ENCODE results near the gene UCKL1. TPM values are rescaled to one million over a fixed set of nuclear protein-coding genes. Genes with fewer than 3 reads are reported as not detected.

The UCKL1 gene
- total RNA-seq, 2 experiments from 2014 or later, result 25.6 to 42.6 TPM

GRCh38 chr20:63956664-63957003 lies 418 bp upstream of the UCKL1 start:
- intact Hi-C loops (cut with micrococcal nuclease; ENCODE audit: unreplicated experiment), result no loop called here
- CTCF ChIA-PET (ENCODE audit: unreplicated experiment), result interaction anchor here (1.0 kb wide), 1 partner anchor 80 kb away, joined by 3 read pairs; no protein-coding TSS in a partner anchor
- no peak for TF ChIP-seq EZH2phosphoT487 (IDR thresholded peaks at IDR 0.05; ENCODE audit: borderline replicate concordance, low read depth, low read length)
- no peak for TF ChIP-seq CTCF (conservative IDR thresholded peaks at IDR 0.05; ENCODE audit: low read length)
- H3K79me2 ChIP-seq (ENCODE audit: insufficient read depth, low read depth, low read length), result peaks cover 25% of the 10 kb centered on the region; the same call in 1 of the 2 replicates
- H3K27ac ChIP-seq (ENCODE audit: low read depth, low read length, poor library complexity, severe bottlenecking), result peak overlapping the region; percentile 81
- peaks cover 28% of the 10 kb centered on the region for H3K4me1 ChIP-seq (ENCODE audit: insufficient read depth, low read length, poor library complexity, severe bottlenecking)
- H4K20me1 ChIP-seq (ENCODE audit: insufficient read depth, low read length), result no peaks in the 10 kb centered on the region
- H2AFZ ChIP-seq (ENCODE audit: low read length), result peak overlapping the region; percentile 61
- no peaks in the 10 kb centered on the region; the same call in 1 of the 2 replicates for H3K36me3 ChIP-seq (ENCODE audit: insufficient read depth, low read length)
- no peaks in the 10 kb centered on the region for H3K9me2 ChIP-seq (ENCODE audit: insufficient read depth, low read length)
- no peaks in the 10 kb centered on the region for H3K9me3 ChIP-seq (ENCODE audit: low read length)
- no peak for DNase-seq (ENCODE audit: low spot score)
- peak overlapping the region; percentile 70 for H3K4me3 ChIP-seq (ENCODE audit: low read depth, low read length, poor library complexity, severe bottlenecking)
- BruUV-seq (replicated peaks), result no TSS peak
- POLR2A ChIA-PET, result interaction anchor here (1.0 to 1.1 kb wide), 2 partner anchors 24 to 38 kb away, joined by 3 to 4 read pairs; no protein-coding TSS in a partner anchor
- H3K4me2 ChIP-seq (ENCODE audit: low read length), result peak overlapping the region; percentile 85

GRCh38 chr20:63955281-63955826 lies 862 bp downstream of the UCKL1 start:
- no TSS peak for BruUV-seq (replicated peaks)
- ChIA-PET CTCF (ENCODE audit: unreplicated experiment) (no interaction called here), POLR2A (no interaction called here)
- Histone ChIP-seq H4K20me1 (ENCODE audit: insufficient read depth, low read length) (no peaks in the 10 kb centered on the region), H3K9me2 (ENCODE audit: insufficient read depth, low read length) (no peaks in the 10 kb centered on the region), H3K36me3 (ENCODE audit: insufficient read depth, low read length) (no peaks in the 10 kb centered on the region; the same call in 1 of the 2 replicates), H3K79me2 (ENCODE audit: insufficient read depth, low read depth, low read length) (peaks cover 27% of the 10 kb centered on the region; the same call in 1 of the 2 replicates), H3K4me2 (ENCODE audit: low read length) (peak overlapping the region; percentile 83), H3K27ac (ENCODE audit: low read depth, low read length, poor library complexity, severe bottlenecking) (peak overlapping the region; percentile 48), H2AFZ (ENCODE audit: low read length) (peak overlapping the region; percentile 56; the same call in 1 of the 2 replicates), H3K9me3 (ENCODE audit: low read length) (no peaks in the 10 kb centered on the region), H3K4me3 (ENCODE audit: low read depth, low read length, poor library complexity, severe bottlenecking) (peak overlapping the region; percentile 86), H3K4me1 (ENCODE audit: insufficient read depth, low read length, poor library complexity, severe bottlenecking) (peaks cover 28% of the 10 kb centered on the region)
- DNase-seq (ENCODE audit: low spot score), result peak; percentile 34
- intact Hi-C loops (cut with micrococcal nuclease; ENCODE audit: unreplicated experiment), result no loop called here
- TF ChIP-seq EZH2phosphoT487 (IDR thresholded peaks at IDR 0.05; ENCODE audit: borderline replicate concordance, low read depth, low read length) (no peak), CTCF (conservative IDR thresholded peaks at IDR 0.05; ENCODE audit: low read length) (peak; percentile 52)

GRCh38 chr20:63953764-63954429 lies 2.3 kb downstream of the UCKL1 start:
- Histone ChIP-seq H3K9me3 (ENCODE audit: low read length) (no peaks in the 10 kb centered on the region), H3K27ac (ENCODE audit: low read depth, low read length, poor library complexity, severe bottlenecking) (no peak overlapping the region), H2AFZ (ENCODE audit: low read length) (no peak overlapping the region), H4K20me1 (ENCODE audit: insufficient read depth, low read length) (no peaks in the 10 kb centered on the region), H3K9me2 (ENCODE audit: insufficient read depth, low read length) (no peaks in the 10 kb centered on the region), H3K4me1 (ENCODE audit: insufficient read depth, low read length, poor library complexity, severe bottlenecking) (peaks cover 41% of the 10 kb centered on the region), H3K79me2 (ENCODE audit: insufficient read depth, low read depth, low read length) (peaks cover 31% of the 10 kb centered on the region; the same call in 1 of the 2 replicates), H3K4me3 (ENCODE audit: low read depth, low read length, poor library complexity, severe bottlenecking) (no peak overlapping the region), H3K36me3 (ENCODE audit: insufficient read depth, low read length) (no peaks in the 10 kb centered on the region; the same call in 1 of the 2 replicates), H3K4me2 (ENCODE audit: low read length) (peak overlapping the region; percentile 83; the same call in 1 of the 2 replicates)
- intact Hi-C loops (cut with micrococcal nuclease; ENCODE audit: unreplicated experiment), result no loop called here
- DNase-seq (ENCODE audit: low spot score), result no peak
- TF ChIP-seq EZH2phosphoT487 (IDR thresholded peaks at IDR 0.05; ENCODE audit: borderline replicate concordance, low read depth, low read length), result no peak
- CTCF ChIA-PET (ENCODE audit: unreplicated experiment), result no interaction called here
- BruUV-seq (replicated peaks), result no TSS peak
- POLR2A ChIA-PET, result no interaction called here

All from OCI-LY7 (cell line).